Natural killer cell treated with Interleukin-12 subunit alpha and Interleukin-12 subunit beta and Interleukin-15 and Interleukin-18, amount 100 ng/mL, for 72 hours (primary cell): ENCODE results near the gene TRABD. TPM values are rescaled to one million over a fixed set of nuclear protein-coding genes. Genes with fewer than 3 reads are reported as not detected.
A peak's percentile ranks its signal among the peaks of the same experiment; 100 is the strongest.

ENCODE experiments used
- ATAC-seq, 2 donors: fragments of 150-1000 bp; cut with Tn5 transposase in 1 of 2; sonication (Bioruptor Pico), chemical (Tn5 transposase) in 1 of 2; 2 replicates each; pipeline ENCODE4 v1.10.0; 2021
- DNase-seq: peaks from one replicate; pipeline ENCODE4 v3.0.0; 2022; ENCODE audit warnings: low spot score
- H3K27ac Mint-ChIP-seq, 2 donors: 1 replicate in 1 of 2; 2 replicates in 1 of 2; pipeline ENCODE4 v1.8.0; 2022; ENCODE audit warnings: mixed read lengths in 2 of 2, mild to moderate bottlenecking in 1 of 2, moderate library complexity in 1 of 2
- H3K27me3 Mint-ChIP-seq, 2 donors: 1 replicate in 1 of 2; 2 replicates in 1 of 2; pipeline ENCODE4 v1.8.0; 2022; ENCODE audit warnings: mixed read lengths in 2 of 2
- H3K36me3 Mint-ChIP-seq: one replicate; pipeline ENCODE4 v1.8.0; 2022; ENCODE audit warnings: mixed read lengths
- H3K4me1 Mint-ChIP-seq, 2 donors: 1 replicate in 1 of 2; 2 replicates in 1 of 2; pipeline ENCODE4 v1.8.0; 2022; ENCODE audit warnings: low read depth in 2 of 2, mixed read lengths in 2 of 2, mild to moderate bottlenecking in 1 of 2
- H3K4me3 Mint-ChIP-seq: one replicate; pipeline ENCODE4 v1.8.0; 2022; ENCODE audit warnings: mixed read lengths
- H3K9me3 Mint-ChIP-seq: 2 replicates; pipeline ENCODE4 v1.8.0; 2022; ENCODE audit warnings: mixed read lengths
- total RNA-seq, 2 donors: library from RNA; stranded (reverse); gene quantifications; one replicate each; pipeline ENCODE4 v1.2.3, GENCODE V29; 2022

TRABD gene
- total RNA-seq, 2 donors from 2014 or later, result 71.0 to 139 TPM

GRCh38 chr22:50221410-50222300 is 35.9 kb downstream of the TRABD start:
- Mint-ChIP-seq H3K9me3 (no peaks in the 10 kb centered on the region), H3K36me3 (no peaks in the 10 kb centered on the region), H3K27ac (no peak overlapping the region), H3K4me3 (no peak overlapping the region), H3K27me3 (no peaks in the 10 kb centered on the region), H3K4me1 (no peaks in the 10 kb centered on the region)
- ATAC-seq (no peak), DNase-seq (no peak)

- no peaks in the 10 kb centered on the region for H3K9me3 Mint-ChIP-seq
- H3K27me3 Mint-ChIP-seq, result no peaks in the 10 kb centered on the region
- ATAC-seq, result no peak
- no peak overlapping the region for H3K27ac Mint-ChIP-seq
- H3K36me3 Mint-ChIP-seq, result no peaks in the 10 kb centered on the region
- H3K4me1 Mint-ChIP-seq, result peaks cover 0 to 3% of the 10 kb centered on the region in 2 donors
- no peak overlapping the region for H3K4me3 Mint-ChIP-seq
- DNase-seq, result no peak
Measured at GRCh38 chr22:50222508-50222907, 36.8 kb downstream of the TRABD start.

- no peak for DNase-seq
- Mint-ChIP-seq H3K4me1 (peaks cover 0 to 10% of the 10 kb centered on the region in 2 donors), H3K27me3 (no peaks in the 10 kb centered on the region), H3K27ac (no peak overlapping the region), H3K4me3 (no peak overlapping the region), H3K9me3 (no peaks in the 10 kb centered on the region), H3K36me3 (no peaks in the 10 kb centered on the region)
- no peak for ATAC-seq
Measured at GRCh38 chr22:50224071-50224470, 38.4 kb downstream of the TRABD start.

- Mint-ChIP-seq H3K9me3 (no peaks in the 10 kb centered on the region), H3K27me3 (no peaks in the 10 kb centered on the region), H3K27ac (no peak overlapping the region), H3K4me1 (peaks cover 0 to 10% of the 10 kb centered on the region in 2 donors), H3K36me3 (no peaks in the 10 kb centered on the region), H3K4me3 (no peak overlapping the region)
- no peak for ATAC-seq
- DNase-seq, result no peak
Measured at GRCh38 chr22:50225200-50225969, 39.7 kb downstream of the TRABD start.

GRCh38 chr22:50226063-50226874 is 40.6 kb downstream of the TRABD start:
- no peaks in the 10 kb centered on the region for H3K36me3 Mint-ChIP-seq
- no peak overlapping the region for H3K4me3 Mint-ChIP-seq
- no peak for DNase-seq
- no peak for ATAC-seq
- H3K27ac Mint-ChIP-seq, result no peak overlapping the region
- no peaks in the 10 kb centered on the region for H3K27me3 Mint-ChIP-seq
- no peaks in the 10 kb centered on the region for H3K9me3 Mint-ChIP-seq
- H3K4me1 Mint-ChIP-seq, result peaks cover 0 to 10% of the 10 kb centered on the region in 2 donors

- Mint-ChIP-seq H3K4me1 (peaks cover 0 to 10% of the 10 kb centered on the region in 2 donors), H3K36me3 (no peaks in the 10 kb centered on the region), H3K27me3 (no peaks in the 10 kb centered on the region), H3K9me3 (no peaks in the 10 kb centered on the region), H3K27ac (no peak overlapping the region), H3K4me3 (no peak overlapping the region)
- DNase-seq, result no peak
- ATAC-seq, result no peak
Measured at GRCh38 chr22:50226875-50227165, 41.1 kb downstream of the TRABD start.

- H3K27ac Mint-ChIP-seq, result no peak overlapping the region
- H3K4me1 Mint-ChIP-seq, result peaks cover 0 to 10% of the 10 kb centered on the region in 2 donors
- H3K4me3 Mint-ChIP-seq, result no peak overlapping the region
- DNase-seq, result no peak
- no peak for ATAC-seq
- no peaks in the 10 kb centered on the region for H3K9me3 Mint-ChIP-seq
- no peaks in the 10 kb centered on the region for H3K27me3 Mint-ChIP-seq
- no peaks in the 10 kb centered on the region for H3K36me3 Mint-ChIP-seq
Measured at GRCh38 chr22:50227579-50228215, 42.0 kb downstream of the TRABD start.

- Mint-ChIP-seq H3K4me1 (peaks cover 0 to 10% of the 10 kb centered on the region in 2 donors), H3K27ac (peak overlapping the region in 1 of 2 donors; percentile 54), H3K4me3 (no peak overlapping the region), H3K27me3 (no peaks in the 10 kb centered on the region), H3K9me3 (no peaks in the 10 kb centered on the region), H3K36me3 (no peaks in the 10 kb centered on the region)
- DNase-seq (no peak), ATAC-seq (no peak)
Measured at GRCh38 chr22:50228366-50228765, 42.7 kb downstream of the TRABD start.

- no peaks in the 10 kb centered on the region for H3K27me3 Mint-ChIP-seq
- H3K4me3 Mint-ChIP-seq, result no peak overlapping the region
- ATAC-seq (no peak), DNase-seq (no peak)
- H3K9me3 Mint-ChIP-seq, result no peaks in the 10 kb centered on the region
- H3K4me1 Mint-ChIP-seq, result peaks cover 1 to 17% of the 10 kb centered on the region in 2 donors
- H3K36me3 Mint-ChIP-seq, result no peaks in the 10 kb centered on the region
- H3K27ac Mint-ChIP-seq, result no peak overlapping the region
Measured at GRCh38 chr22:50229370-50229769, 43.7 kb downstream of the TRABD start.

GRCh38 chr22:50232481-50233151 is 46.9 kb downstream of the TRABD start:
- no peak overlapping the region for H3K4me3 Mint-ChIP-seq
- H3K27me3 Mint-ChIP-seq, result no peaks in the 10 kb centered on the region
- H3K4me1 Mint-ChIP-seq, result peaks cover 11 to 32% of the 10 kb centered on the region in 2 donors
- no peak overlapping the region for H3K27ac Mint-ChIP-seq
- H3K9me3 Mint-ChIP-seq, result no peaks in the 10 kb centered on the region
- ATAC-seq (no peak), DNase-seq (no peak)
- no peaks in the 10 kb centered on the region for H3K36me3 Mint-ChIP-seq

GRCh38 chr22:50233223-50233622 is 47.5 kb downstream of the TRABD start:
- Mint-ChIP-seq H3K27ac (no peak overlapping the region), H3K27me3 (no peaks in the 10 kb centered on the region), H3K4me1 (peaks cover 11 to 36% of the 10 kb centered on the region in 2 donors), H3K4me3 (no peak overlapping the region), H3K9me3 (no peaks in the 10 kb centered on the region), H3K36me3 (no peaks in the 10 kb centered on the region)
- DNase-seq (no peak), ATAC-seq (no peak)

- Mint-ChIP-seq H3K27me3 (no peaks in the 10 kb centered on the region), H3K4me1 (peaks cover 20 to 39% of the 10 kb centered on the region in 2 donors), H3K27ac (no peak overlapping the region), H3K36me3 (no peaks in the 10 kb centered on the region), H3K4me3 (no peak overlapping the region), H3K9me3 (no peaks in the 10 kb centered on the region)
- ATAC-seq (no peak), DNase-seq (no peak)
Measured at GRCh38 chr22:50236731-50237409, 51.2 kb downstream of the TRABD start.
